Measurements from ENCODE around the gene IFT88.

IFT88 gene

GRCh38 chr13:20566898-20567874, at the start of gene IFT88 (continued):
- peak; percentile 45; the same call in 1 of the 2 replicates for TF ChIP-seq ZNF341 (tag by site-specific recombination; IDR thresholded peaks at IDR 0.05; ENCODE audit: low read depth)
- peak; percentile 85 for TF ChIP-seq PRDM10 (tag by site-specific recombination; IDR thresholded peaks at IDR 0.05)
- TF ChIP-seq, protein P1, sequence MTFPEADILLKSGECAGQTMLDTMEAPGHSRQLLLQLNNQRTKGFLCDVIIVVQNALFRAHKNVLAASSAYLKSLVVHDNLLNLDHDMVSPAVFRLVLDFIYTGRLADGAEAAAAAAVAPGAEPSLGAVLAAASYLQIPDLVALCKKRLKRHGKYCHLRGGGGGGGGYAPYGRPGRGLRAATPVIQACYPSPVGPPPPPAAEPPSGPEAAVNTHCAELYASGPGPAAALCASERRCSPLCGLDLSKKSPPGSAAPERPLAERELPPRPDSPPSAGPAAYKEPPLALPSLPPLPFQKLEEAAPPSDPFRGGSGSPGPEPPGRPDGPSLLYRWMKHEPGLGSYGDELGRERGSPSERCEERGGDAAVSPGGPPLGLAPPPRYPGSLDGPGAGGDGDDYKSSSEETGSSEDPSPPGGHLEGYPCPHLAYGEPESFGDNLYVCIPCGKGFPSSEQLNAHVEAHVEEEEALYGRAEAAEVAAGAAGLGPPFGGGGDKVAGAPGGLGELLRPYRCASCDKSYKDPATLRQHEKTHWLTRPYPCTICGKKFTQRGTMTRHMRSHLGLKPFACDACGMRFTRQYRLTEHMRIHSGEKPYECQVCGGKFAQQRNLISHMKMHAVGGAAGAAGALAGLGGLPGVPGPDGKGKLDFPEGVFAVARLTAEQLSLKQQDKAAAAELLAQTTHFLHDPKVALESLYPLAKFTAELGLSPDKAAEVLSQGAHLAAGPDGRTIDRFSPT (tag by site-specific recombination; IDR thresholded peaks at IDR 0.05): peak; percentile 69; the same call in 1 of the 2 replicates
- no peak for TF ChIP-seq ZNF350 (tag by site-specific recombination; IDR thresholded peaks at IDR 0.05)
- TF ChIP-seq ZBTB48 (tag by site-specific recombination; IDR thresholded peaks at IDR 0.05): peak; percentile 90

DNA sequence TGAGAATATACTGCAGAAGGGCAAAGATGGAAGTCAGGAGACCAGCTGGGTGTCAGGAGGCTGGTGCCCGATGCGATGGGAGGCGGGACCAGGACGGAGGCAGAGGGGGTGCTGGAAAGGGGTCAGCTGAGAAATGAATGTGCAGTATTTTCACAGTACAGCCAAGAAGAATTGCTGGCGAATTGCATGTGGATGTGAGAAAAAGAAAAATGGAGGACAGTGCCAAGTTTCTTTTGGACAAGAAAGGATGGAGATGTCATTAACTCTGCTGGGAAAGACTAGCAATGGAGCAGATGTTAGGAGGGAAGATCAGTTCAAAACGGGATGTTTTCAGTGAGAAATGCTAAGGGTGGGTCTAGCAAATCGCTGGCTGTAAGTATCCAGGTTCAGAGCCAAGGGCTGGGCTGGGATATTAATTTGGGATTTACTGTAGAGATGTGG, 48.3 kb upstream of the IFT88 start:
- Histone ChIP-seq H3K9me3 (ENCODE audit: control insufficient read depth, insufficient read depth, low read depth, low read length) (no peaks in the 10 kb centered on the region), H3K27ac (ENCODE audit: extremely low read depth, low read depth, low read length) (no peak overlapping the region), H3K36me3 (ENCODE audit: control insufficient read depth in 2 of 2, insufficient read depth in 1 of 2, low read length in 2 of 2) (no peaks in the 10 kb centered on the region), H3K4me1 (ENCODE audit: control insufficient read depth, insufficient read depth, low read length) (no peaks in the 10 kb centered on the region), H3K4me3 (ENCODE audit: low read depth, low read length) (no peak overlapping the region)
- TF ChIP-seq ZNF785 (tag by site-specific recombination; IDR thresholded peaks at IDR 0.05) (no peak), HOXA7 (CRISPR knock-in tag; IDR thresholded peaks at IDR 0.05; ENCODE audit: borderline replicate concordance) (no peak), ZNF561 (tag by site-specific recombination; IDR thresholded peaks at IDR 0.05; ENCODE audit: borderline replicate concordance) (no peak), ZNF555 (tag by site-specific recombination; conservative IDR thresholded peaks at IDR 0.05) (no peak), REPIN1 (tag by site-specific recombination; IDR thresholded peaks at IDR 0.05; ENCODE audit: low read depth) (no peak), ZNF747 (tag by site-specific recombination; IDR thresholded peaks at IDR 0.05) (no peak), ZNF473 (tag by site-specific recombination; IDR thresholded peaks at IDR 0.05) (no peak), KLF7 (tag by site-specific recombination; IDR thresholded peaks at IDR 0.05; ENCODE audit: borderline replicate concordance) (no peak), ZNF157 (tag by site-specific recombination; IDR thresholded peaks at IDR 0.05) (no peak), ZNF311 (tag by site-specific recombination; IDR thresholded peaks at IDR 0.05; ENCODE audit: borderline replicate concordance) (no peak), ZNF37A (tag by site-specific recombination; IDR thresholded peaks at IDR 0.05) (no peak), ZNF610 (tag by site-specific recombination; IDR thresholded peaks at IDR 0.05; ENCODE audit: borderline replicate concordance) (no peak), ZNF544 (tag by site-specific recombination; IDR thresholded peaks at IDR 0.05) (no peak), ZBTB1 (tag by site-specific recombination; IDR thresholded peaks at IDR 0.05) (no peak)
- TF ChIP-seq, protein P2, sequence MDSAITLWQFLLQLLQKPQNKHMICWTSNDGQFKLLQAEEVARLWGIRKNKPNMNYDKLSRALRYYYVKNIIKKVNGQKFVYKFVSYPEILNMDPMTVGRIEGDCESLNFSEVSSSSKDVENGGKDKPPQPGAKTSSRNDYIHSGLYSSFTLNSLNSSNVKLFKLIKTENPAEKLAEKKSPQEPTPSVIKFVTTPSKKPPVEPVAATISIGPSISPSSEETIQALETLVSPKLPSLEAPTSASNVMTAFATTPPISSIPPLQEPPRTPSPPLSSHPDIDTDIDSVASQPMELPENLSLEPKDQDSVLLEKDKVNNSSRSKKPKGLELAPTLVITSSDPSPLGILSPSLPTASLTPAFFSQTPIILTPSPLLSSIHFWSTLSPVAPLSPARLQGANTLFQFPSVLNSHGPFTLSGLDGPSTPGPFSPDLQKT (IDR thresholded peaks at IDR 0.05; ENCODE audit: borderline replicate concordance, low read depth, low read length): no peak
- POLR2A ChIA-PET: no interaction called here
- CTCF ChIA-PET: no interaction called here
